Measurements from ENCODE around the gene ASIC3. TPM values are rescaled to one million over a fixed set of nuclear protein-coding genes. Genes with fewer than 3 reads are reported as not detected.

ASIC3 gene
- total and polyA plus RNA-seq, 2 of the 8 experiments (the other 6 are each of a cell fraction or from before 2014, with no cell fraction given) = 1.6 to 1.9 TPM

DNA sequence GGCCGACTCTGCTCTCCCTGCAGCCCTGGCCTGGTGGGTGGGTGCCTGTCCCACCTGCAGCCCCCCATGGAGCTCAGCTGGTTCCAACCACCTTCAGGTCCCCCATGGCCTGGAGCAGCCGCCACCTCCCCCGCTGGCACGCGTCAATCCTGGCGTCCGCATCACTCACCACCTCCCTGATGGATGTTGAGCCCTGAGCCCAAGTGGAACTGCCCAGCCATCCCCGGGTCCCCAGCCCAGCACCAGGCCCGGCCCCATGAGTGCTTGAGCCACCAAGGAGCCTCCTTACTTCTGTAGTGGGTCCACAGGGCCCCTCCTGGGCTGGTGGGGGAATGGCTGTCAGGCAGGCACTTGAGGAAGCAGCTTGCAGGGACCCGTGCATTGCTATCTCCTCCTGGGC, 52.6 kb downstream of the ASIC3 start:
- Histone ChIP-seq H3K23me2 (ENCODE audit: low read depth, low read length) (no peaks in the 10 kb centered on the region; the same call in 1 of the 2 replicates), H4K8ac (ENCODE audit: extremely low read depth, insufficient read depth, low read length) (no peak overlapping the region), H3K4me3 (ENCODE audit: extremely low read depth in 1 of 4, insufficient read depth in 2 of 4, low read depth in 3 of 4, low read length in 4 of 4) (no peak overlapping the region), H3K56ac (replicated peaks; ENCODE audit: insufficient read length, low read depth, low read length) (no peak overlapping the region), H4K20me1 (replicated peaks in 1 of 2; ENCODE audit: control insufficient read depth in 1 of 2, insufficient read depth in 2 of 2, low read length in 2 of 2) (peaks cover 9 to 31% of the 10 kb centered on the region in 2 experiments), H3K14ac (ENCODE audit: insufficient read length) (no peak overlapping the region), H3K18ac (ENCODE audit: extremely low read depth, low read length) (no peak overlapping the region), H2BK12ac (ENCODE audit: low read depth, low read length) (peak overlapping the region; percentile 60; the same call in 1 of the 2 replicates), H4K91ac (replicated peaks; ENCODE audit: insufficient read length, low read length) (no peak overlapping the region), H3K27me3 (replicated peaks in 1 of 4; ENCODE audit: control insufficient read depth in 3 of 4, extremely low read depth in 1 of 4, insufficient read depth in 3 of 4, low read length in 3 of 4) (no peaks in the 10 kb centered on the region), H4K5ac (ENCODE audit: insufficient read length, low read depth, low read length) (no peak overlapping the region), H3K4ac (replicated peaks; ENCODE audit: insufficient read length, low read depth, low read length) (no peak overlapping the region), H2BK15ac (ENCODE audit: low read length) (0 out of 2 replicates have a peak overlapping the region, but pooled peaks have one; percentile 8), H2BK20ac (ENCODE audit: low read length) (no peak overlapping the region), H2BK5ac (ENCODE audit: low read depth, low read length) (0 out of 2 replicates have a peak overlapping the region, but pooled peaks have one; percentile 16), H3K9me3 (ENCODE audit: insufficient read depth in 2 of 2, low read depth in 1 of 2, low read length in 1 of 2) (no peaks in the 10 kb centered on the region), H2AK5ac (ENCODE audit: low read depth, low read length) (no peak overlapping the region), H3K9ac (replicated peaks in 1 of 4; ENCODE audit: extremely low read depth in 1 of 4, low read depth in 3 of 4, low read length in 3 of 4) (no peak overlapping the region), H3K79me2 (ENCODE audit: control insufficient read depth in 1 of 2, insufficient read depth in 2 of 2, low read length in 2 of 2) (peaks cover 0 to 50% of the 10 kb centered on the region in 2 experiments; a peak in 2 of 4 replicates), H3K23ac (ENCODE audit: insufficient read length) (no peak overlapping the region), H3K79me1 (ENCODE audit: low read depth, low read length) (peaks cover 14% of the 10 kb centered on the region), H2AFZ (ENCODE audit: low read length) (no peak overlapping the region), H3K4me1 (replicated peaks in 1 of 4; ENCODE audit: control insufficient read depth in 3 of 4, insufficient read depth in 4 of 4, low read length in 3 of 4) (peaks cover 2 to 31% (median 16%) of the 10 kb centered on the region in 4 experiments), H3K27ac (ENCODE audit: low read depth, low read length) (no peak overlapping the region), H3K4me2 (ENCODE audit: insufficient read depth in 1 of 2, low read depth in 2 of 2, low read length in 2 of 2) (no peak overlapping the region), H3K36me3 (ENCODE audit: control insufficient read depth in 2 of 4, insufficient read depth in 4 of 4, low read length in 3 of 4) (no peaks in the 10 kb centered on the region), H2BK120ac (replicated peaks; ENCODE audit: low read depth, low read length) (no peak overlapping the region)
- ChIA-PET CTCF (ENCODE audit: partially characterized antibody) (interaction anchor here (0.9 to 22.4 kb wide), 6 partner anchors 11 to 109 kb away, joined by 3 to 448 read pairs (median 4); partner anchors contain the start of genes AGAP3 and TMUB1), POLR2A (ENCODE audit: partially characterized antibody) (interaction anchor here (1.2 to 1.5 kb wide), 3 partner anchors 10 to 66 kb away, joined by 3 to 5 read pairs (median 3); no protein-coding TSS in a partner anchor)
- TF ChIP-seq BCL11A (IDR thresholded peaks at IDR 0.05; ENCODE audit: low read depth in 2 of 2, low read length in 2 of 2) = no peak
- no peak for TF ChIP-seq TBP (IDR thresholded peaks at IDR 0.05; ENCODE audit: low read depth, low read length)
- TF ChIP-seq TEAD4 (IDR thresholded peaks at IDR 0.05; ENCODE audit: low read depth, low read length) = no peak
- no peak for TF ChIP-seq PHF8 (conservative IDR thresholded peaks at IDR 0.05; ENCODE audit: low read depth, low read length)
- no peak for TF ChIP-seq NANOG (IDR thresholded peaks at IDR 0.05; ENCODE audit: insufficient read depth, low read depth, low read length, poor library complexity, severe bottlenecking)
- TF ChIP-seq SIX5 (IDR thresholded peaks at IDR 0.05; ENCODE audit: low read depth, low read length) = no peak
- TF ChIP-seq SRF (IDR thresholded peaks at IDR 0.05; ENCODE audit: low read depth, low read length) = no peak
- no peak for TF ChIP-seq SP1 (IDR thresholded peaks at IDR 0.05; ENCODE audit: low read depth, low read length)
- TF ChIP-seq EZH2 (IDR thresholded peaks at IDR 0.05; ENCODE audit: low read depth, low read length, severe bottlenecking) = no peak
- WGBS, 2 experiments (ENCODE audit: extremely low coverage in 1 of 2, insufficient coverage in 1 of 2, insufficient read length in 1 of 2, insufficient replicate concordance in 2 of 2, low coverage in 1 of 2, low lambda C conversion rate in 2 of 2, missing lambda C conversion rate in 1 of 2) = 86% methylated on average over 8 of the region's 10 CpGs; no CpG with 5 or more reads in 1 of the 2 experiments
- no peak for FAIRE-seq
- no peak for DNase-seq (ENCODE audit: low read depth in 1 of 2, low spot score in 2 of 2)
